GM18511 (cell line): Measurements from ENCODE around the gene CDH10.

Experiments used
- ATAC-seq: cut with Tn5 transposase; IDR thresholded peaks from one replicate; pipeline ENCODE4 v1.9.1; 2021; ENCODE audit warnings: mild to moderate bottlenecking, moderate library complexity; ENCODE audit not compliant: unreplicated experiment

CDH10 gene

DNA sequence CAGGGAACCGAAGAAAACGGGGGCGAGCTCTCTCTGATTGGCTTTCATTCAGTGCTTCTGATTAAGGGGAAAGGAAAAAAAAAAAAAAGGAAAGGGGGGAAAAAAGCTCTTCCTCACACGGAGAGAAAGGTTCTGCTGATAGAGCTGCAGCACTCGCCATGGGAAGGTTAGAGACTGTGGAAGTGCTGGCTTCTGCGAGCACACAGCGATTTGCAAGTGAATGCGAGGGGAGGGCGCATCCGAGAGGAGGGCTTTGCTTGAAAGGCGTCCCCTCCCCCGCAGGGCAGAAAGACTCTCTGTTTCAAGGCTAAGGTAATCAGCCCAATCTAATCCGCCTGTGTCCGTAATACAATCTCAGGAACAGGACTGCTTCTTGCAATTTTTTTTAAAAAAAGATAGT lies at the start of gene CDH10:
Gene CDH10, minus strand, starts transcription at position 218 of the 400 bp plus-strand sequence. CDS start 51,488 bp downstream, outside the sequence.
- no peak for ATAC-seq

DNA sequence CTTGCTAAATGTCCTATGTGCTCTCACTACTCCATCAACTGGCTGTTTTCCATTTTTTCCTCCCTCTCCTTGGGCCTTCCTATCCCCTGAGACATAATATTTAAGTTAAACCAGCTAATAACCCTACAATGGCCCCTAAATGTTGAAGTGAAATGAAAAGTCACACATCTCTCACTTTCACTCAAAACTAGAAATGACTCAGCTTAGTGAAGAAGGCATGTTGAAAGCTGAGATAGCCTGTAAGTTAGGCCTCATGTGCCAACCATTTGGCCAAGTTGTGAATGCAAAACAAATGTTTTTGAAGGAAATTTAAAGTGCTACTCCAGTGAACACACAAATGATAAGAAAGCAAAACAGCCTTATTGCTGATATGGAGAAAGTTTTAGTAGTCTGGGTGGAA lies 48.8 kb upstream of the CDH10 start:
- no peak for ATAC-seq

DNA sequence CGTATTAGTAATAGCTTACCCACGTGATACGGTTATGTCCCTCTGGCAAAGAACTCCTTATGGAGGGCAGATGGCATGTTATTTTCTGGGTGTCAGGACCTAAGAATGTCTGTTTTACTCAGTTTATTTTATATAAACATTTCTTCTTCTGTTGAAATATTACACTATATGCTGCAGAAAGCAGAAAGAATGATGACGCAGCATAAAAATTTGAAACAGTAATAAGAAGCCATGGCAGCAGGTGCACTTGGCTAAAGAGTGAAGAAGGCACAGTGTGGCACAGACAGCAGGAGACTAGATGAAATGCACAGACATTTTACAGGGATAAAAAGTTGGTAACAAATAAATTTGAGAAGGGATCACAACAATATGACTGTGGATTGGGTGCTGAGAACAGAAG lies 46.3 kb upstream of the CDH10 start:
- ATAC-seq, result no peak

DNA sequence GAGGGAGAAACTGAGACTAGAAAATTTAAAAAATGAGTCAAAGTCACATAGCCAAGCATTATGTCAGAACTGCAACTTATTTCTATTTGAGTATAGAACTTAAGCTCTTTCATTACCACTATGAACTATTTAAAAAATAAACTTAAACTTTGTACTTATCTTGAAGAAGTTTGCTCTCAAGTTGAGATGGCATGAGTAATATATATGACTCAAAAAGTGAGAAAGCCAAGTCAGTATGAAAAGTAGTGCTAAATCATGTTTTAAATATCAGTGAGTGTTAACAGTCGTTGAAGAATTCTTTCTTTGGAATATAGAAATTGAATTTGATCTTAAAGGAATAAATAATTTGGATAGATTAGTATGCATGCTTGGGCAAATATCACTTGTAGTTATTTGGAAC lies 36.3 kb upstream of the CDH10 start:
- ATAC-seq, result no peak

DNA sequence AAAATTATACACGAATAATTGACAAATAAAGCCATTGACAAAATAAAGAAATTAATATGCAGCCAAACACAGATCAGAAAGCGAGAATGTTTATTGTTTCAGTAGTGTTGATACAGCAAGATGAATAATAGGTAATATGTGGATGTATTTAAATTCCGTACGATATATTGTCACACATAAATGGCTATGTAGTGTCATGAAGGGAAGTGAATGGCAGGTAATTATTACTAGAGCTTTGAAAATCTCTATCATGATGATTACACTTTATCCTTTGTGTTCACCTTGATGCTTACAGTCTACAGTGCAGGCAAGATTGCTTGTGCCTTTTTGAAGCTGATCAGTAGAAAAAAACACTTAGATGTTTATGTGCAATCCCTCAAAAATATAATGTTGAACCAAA lies 23.3 kb upstream of the CDH10 start:
- no peak for ATAC-seq

DNA sequence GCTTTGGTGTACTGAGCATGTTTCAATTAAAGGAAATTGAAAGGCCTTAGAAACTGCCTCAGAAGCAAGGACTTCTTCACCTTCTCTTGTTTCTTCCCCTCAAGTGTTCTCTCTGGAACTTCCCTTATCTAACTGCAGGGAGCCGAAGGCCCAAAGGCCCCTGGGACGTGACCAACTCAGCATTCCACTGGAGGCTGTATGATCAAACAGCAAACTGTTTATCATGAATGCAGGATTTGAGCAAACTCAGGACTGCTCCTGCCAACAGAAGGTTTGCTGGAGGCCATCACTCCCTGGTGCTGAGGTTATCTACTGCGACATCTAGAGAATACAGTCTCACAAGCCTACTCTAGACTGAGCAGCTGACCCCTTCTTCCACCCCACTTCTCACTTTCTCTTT lies 4.8 kb upstream of the CDH10 start:
- ATAC-seq, result no peak

DNA sequence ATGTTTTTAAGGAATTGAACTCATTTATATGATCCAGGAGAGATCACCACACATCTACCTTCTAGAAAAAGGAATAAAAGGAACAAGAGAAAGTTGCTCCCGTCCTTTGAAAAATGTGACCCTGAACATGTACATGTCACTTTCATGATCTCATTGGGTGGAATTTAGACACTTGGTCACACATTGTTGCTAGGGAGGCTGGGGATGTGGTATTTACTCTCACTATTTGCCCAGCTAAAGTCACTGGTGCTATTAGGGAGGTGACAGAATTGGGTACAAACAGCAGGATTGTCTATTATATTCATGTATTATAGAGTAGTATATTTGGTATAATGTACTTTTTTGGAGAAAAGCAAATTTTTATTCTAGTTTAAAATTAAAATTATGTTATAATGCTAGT lies 2.1 kb upstream of the CDH10 start:
- no peak for ATAC-seq

DNA sequence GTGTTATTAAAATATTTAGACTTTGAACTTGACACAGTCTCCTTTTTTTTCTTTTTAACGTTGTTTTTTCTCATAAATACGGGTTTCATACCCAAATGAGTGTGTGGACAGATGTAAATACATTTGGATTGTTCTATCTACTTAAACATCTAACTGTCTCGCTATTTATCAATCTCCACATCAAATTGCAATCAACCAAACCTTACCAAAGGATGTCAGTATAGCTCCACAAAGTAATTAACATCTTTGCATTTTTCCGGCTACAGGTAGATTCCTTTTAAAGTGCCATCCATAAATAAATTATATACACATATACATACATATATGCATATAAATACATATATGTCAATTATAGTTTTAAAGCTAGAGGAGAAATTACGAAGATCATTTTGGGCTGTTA lies 705 bp upstream of the CDH10 start:
- no peak for ATAC-seq

DNA sequence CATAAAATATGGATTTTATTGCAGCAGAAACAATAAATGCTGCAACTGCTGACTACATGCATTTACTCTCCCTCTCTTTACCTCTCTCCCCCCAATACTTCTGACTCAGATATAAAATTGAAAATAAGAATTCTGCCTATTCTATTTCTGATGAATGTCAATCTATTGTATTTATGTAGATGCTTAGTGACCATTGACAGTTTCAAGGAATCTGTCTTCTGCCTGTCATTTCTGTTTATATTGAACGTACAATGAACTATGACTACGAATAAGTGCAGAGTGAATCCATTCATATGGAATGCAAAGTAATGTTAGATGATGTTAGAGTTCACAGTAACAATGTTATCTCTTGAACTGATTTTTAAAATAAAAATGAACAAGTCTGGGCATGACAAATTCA lies 898 bp downstream of the CDH10 start:
- no peak for ATAC-seq

DNA sequence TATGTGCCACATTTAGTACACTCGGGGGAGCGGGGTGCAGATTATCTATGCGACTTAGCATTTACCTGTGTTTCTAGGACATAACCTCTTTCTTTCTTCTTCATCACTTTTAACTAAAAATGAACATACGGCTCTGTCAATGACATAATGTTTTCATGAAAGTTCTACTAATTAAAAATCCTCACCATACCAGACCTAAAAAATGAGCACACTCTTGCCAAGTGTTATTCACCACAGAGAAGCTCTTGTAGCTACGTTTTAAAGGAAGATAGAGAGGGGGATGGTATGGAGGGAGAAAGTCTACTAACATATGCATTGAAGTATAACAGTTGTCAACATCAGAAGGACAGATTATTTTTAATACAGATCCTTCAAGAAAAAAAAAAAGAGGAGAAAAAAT lies 1.6 kb downstream of the CDH10 start:
- no peak for ATAC-seq

DNA sequence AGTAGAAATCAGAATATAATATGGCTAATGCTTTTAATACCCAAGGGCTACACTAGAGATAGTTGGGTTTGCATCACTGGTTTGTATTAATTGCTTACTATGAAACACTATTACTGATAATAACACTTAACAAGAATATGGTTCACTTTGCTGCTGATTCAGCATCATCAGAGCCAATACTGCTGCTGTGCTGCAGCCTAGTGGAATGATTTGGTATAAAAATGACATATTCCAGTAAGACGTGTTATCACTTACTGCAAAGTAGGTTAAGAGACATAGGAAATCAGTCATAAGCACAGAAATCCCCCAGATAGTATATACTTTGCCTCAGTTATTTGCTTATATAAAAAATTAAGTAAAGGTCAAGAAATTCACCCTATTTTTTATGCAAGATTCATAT lies 2.8 kb downstream of the CDH10 start:
- no peak for ATAC-seq

DNA sequence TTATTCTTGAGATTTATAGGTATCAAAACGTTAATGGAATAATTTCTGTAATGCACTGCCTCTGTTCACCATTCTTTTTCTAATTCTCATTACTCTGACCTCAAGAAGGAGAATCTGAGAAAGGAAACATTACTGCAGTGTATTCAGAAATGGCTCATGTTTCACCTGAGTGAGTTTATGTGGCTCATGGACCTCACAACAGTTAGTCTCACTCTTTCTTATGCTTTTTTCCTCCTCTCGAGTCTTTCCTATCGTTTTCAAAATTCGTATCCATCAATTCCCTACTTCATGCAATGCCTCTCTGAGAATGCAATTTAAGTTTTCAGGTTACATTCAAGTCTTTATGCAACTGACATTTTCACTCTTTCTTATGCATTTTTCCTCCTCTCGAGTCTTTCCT lies 9.6 kb downstream of the CDH10 start:
- no peak for ATAC-seq

DNA sequence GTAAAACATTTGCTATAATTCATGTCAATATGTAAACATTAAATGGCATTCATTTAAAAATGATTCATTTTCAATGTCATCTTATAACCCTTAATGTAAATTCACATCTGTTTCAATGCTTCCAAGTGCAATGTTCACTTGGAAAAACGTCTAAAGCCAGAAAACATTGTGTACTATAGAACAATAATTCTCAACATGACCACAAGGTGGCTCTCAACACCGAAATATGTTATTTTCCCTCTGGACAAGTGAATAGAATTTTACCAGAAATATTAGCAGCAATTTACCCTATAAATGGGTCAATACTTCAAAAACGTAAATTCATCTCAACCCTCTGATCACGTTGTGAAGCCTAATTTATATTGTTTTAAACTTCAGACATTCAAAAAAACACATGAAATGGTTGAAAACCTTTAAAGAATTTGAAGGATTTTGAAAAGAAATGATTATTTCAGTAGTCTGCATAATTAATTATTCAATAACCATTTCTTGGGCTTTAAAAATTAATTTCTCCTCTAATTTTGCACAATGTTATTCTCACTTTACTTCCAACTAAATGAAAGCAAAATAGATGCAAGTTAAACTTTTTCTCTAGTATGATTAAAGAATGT lies 11.0 kb downstream of the CDH10 start:
- ATAC-seq, result no peak

DNA sequence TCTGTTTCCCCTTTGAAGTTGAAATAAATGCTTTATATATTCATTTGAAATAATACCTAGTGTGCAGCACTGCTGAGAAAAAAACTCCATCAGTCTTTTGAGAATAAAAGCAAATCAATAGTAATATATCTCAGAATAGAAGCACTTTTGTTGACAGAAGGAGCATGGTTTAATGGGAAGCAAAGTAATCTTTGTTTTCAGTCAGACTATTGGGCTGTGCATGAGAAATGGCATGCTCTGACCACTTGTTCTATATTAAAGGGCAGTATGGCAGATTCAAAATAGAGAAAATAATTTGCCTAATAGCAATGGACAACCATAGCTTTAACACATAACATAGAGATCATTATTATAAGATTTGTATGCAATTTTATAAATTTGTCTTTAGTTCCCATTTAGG lies 12.4 kb downstream of the CDH10 start:
- no peak for ATAC-seq

DNA sequence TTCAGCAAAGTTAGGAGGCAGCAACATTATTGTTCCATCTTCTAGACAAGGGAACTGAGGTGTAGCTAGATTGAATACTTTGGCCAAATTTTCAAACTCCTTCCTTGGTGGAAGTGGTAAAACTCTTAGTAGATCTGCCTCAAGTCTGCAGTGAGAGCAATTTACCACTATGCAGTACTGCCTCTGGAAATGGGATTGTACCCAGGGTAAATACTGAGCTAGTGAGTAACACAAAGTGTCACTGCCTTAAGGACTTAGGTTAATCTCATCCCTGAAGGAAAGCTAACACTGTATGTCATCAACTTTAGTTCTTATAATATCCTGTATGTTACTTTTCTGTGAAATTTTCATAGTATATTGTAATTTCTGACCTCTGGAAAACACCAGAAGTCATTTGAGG lies 13.9 kb downstream of the CDH10 start:
- no peak for ATAC-seq

DNA sequence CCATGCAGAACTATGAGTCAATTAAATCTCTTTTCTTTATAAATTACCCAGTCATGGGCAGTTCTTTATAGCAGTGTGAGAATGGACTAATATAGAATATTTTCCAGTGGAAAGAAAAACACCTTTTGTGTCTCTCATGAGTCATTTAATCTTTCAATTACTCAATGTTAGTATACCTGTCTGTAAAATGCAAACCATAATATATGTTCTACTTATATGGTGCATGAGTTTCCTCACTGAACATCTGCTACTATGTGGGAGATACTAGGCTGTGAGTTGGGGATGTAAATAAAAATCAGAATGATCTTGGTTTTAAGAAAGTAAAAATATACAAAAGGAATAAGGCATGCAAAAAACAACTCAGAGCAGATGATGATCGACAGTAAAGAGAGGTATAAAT lies 15.0 kb downstream of the CDH10 start:
- ATAC-seq, result no peak

DNA sequence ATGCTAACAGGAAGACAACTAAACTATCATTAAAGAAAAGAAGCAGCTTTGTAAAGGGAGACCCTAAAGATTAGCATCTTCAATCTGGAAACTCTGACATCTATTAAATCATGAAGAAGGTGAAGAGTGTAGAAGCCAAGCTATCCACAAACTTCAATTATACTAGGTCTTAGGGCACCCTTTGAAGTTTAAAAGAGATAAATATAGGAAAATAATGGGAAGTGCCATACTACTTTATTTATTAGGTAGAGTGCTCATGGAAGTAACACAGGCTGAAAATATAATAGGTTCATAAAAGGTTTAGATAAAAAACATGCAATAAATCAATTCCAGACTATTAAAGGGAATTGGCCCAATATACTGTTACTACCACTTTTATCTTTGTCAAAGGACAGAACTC lies 19.9 kb downstream of the CDH10 start:
- no peak for ATAC-seq

DNA sequence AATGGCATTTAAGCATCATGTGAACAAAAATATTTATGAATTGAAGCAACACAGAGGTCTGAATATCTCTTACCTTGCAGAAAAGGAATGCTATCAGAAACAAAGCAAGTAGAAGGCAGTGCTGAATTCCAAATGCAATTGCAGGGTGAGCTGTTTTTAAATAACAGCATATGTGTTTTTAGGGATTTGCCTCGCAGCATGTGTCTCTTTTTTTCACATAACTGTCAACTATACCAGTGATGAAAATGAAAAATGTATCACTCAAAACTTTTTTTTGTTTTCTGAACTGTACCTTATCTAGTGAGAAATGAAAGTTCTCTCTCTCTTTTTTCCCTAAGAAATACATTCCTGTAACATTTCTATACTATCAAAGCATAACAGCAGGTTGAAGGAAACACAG lies 21.2 kb downstream of the CDH10 start:
- no peak for ATAC-seq

DNA sequence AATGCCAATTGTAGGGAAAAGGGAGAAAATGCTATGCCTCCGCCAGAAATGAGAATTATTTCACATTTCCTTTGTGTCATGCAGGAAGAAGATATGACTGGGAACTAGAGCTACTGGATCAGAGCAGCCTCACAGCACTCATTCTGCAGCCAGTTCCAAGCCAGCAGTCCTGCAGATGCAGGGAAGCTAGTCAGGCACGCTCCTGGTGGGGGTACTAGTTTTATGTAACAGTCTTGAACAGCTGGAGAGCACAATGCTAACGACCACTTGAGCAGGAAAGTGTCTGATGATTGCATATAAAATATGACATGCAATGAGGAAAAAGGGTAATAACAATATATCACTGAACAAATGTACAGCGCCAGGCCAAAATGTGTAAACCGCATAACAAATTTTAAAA lies 21.7 kb downstream of the CDH10 start:
- ATAC-seq, result no peak

DNA sequence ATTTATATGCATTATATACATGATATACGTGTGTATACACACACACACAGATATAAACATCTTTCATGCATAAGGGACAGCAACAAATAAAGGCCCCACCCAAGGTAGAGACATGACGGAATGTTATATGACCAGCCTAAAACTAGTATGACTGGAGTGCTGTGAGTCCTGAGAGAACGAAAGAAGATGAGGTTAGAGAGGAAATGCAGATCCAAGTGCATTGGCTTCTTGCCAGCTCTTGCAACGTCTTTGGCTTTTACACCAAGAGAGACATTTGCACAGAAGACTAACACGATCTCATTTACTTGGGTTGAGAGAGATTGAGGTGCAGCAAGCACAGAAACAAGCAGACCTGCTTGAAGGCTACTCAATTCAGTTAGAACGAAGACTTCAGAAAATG lies 23.0 kb downstream of the CDH10 start:
- ATAC-seq, result no peak

DNA sequence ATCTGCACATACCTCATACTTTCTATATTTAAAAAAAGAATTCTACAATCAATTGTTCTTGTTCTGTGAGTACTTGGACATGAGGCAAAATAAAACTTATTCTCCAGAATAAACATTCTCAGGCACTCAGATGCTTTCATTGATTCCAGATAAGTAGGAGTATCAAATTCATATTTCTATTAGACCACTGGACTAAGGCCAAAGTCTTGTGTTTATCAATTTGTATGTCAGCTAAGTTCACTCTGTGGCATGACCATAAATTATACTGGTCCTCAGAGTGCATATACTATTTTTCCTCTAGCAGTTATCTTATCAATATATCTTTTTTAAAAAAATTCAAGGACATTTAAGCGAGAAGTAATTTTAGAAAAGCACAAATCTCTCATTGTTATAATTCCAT lies 28.2 kb downstream of the CDH10 start:
- no peak for ATAC-seq

DNA sequence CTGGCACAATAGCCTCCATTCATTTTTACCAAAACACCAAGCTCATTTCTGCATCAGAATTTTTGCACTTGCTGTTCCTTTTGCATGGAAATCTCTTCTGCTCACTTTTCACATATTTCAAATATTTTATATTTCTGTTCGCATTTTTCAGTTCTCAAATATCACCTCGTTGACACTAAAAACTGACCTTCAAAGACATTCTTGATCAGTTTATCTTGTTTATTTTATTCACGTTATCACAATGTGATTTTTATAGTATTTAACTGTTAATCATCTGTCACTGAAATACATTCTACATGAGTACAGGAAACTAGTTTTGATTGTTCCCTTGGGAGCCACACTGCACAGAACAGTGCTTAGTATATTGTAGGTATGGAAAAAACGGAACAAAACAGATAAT lies 29.6 kb downstream of the CDH10 start:
- no peak for ATAC-seq

DNA sequence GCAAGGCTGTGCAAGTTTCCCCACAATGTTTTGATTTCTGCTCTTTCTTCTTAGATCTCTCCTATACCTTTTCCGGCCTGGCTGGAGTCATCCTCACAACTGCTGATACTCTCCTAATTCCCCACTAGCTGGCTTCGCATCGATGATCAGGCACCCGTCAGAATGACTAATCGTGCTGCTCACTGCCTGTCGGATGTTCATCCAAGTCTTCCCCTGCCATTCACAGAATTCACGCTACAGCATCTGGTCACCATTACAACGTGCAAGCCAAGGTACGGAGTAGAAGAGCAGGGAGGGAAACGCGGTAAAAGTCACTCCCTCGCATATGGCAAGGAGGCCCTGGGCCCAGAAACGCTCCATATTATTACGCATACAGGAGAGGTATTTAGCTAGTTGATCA lies 35.1 kb downstream of the CDH10 start:
- no peak for ATAC-seq

DNA sequence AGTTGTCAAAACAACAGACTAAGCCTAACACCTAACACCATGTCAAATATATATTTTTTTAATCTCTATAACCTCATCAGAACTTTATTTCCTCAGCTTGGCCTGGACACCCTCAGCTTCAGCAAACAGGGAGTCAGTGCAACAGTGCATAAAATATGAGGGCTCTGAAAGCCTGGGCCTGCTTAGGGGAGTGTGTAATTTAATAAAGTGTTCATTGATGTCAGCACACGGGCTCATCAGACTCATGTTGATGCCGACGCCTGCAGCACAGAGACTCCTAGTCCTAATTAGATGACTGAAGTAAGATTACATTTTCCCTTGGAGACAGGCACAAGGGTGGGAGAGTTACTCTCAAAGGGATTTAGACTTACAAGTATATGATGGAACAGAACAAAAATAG lies 37.8 kb downstream of the CDH10 start:
- no peak for ATAC-seq
